IgD-negative memory B cell (primary cell): ENCODE results near the gene MAPT. TPM values are rescaled to one million over a fixed set of nuclear protein-coding genes. Genes with fewer than 3 reads are reported as not detected.

Experiments
- H3K27ac Mint-ChIP-seq, 3 donors: one replicate each; pipeline ENCODE4 v1.8.0; 2020 to 2022; ENCODE audit warnings: mild to moderate bottlenecking in 3 of 3, mixed read lengths in 3 of 3, moderate library complexity in 1 of 3
- H3K27me3 Mint-ChIP-seq: one replicate; pipeline ENCODE4 v1.8.0; 2021; ENCODE audit warnings: mixed read lengths
- H3K36me3 Mint-ChIP-seq: one replicate; pipeline ENCODE4 v1.8.0; 2020; ENCODE audit warnings: mild to moderate bottlenecking, mixed read lengths
- H3K4me1 Mint-ChIP-seq, 3 donors: one replicate each; pipeline ENCODE4 v1.8.0; 2020 to 2022; ENCODE audit warnings: mixed read lengths in 3 of 3, mild to moderate bottlenecking in 1 of 3
- H3K4me3 Mint-ChIP-seq, 4 donors: one replicate each; pipeline ENCODE4 v1.8.0; 2020 to 2022; ENCODE audit warnings: mild to moderate bottlenecking in 4 of 4, mixed read lengths in 4 of 4, moderate library complexity in 3 of 4
- H3K9me3 Mint-ChIP-seq, 3 donors: one replicate each; pipeline ENCODE4 v1.8.0; 2020 to 2021; ENCODE audit warnings: mixed read lengths in 3 of 3, mild to moderate bottlenecking in 1 of 3
- polyA plus RNA-seq: library from polyadenylated mRNA; unstranded; fragments of 300-500 nt; fragmentation: Illumina TruSeq; gene quantifications from one replicate; pipeline ENCODE4 v1.2.3, GENCODE V29; 2021

Gene MAPT
- polyA plus RNA-seq, 1 donor from 2014 or later, result not detected

- H3K27me3 Mint-ChIP-seq, result peaks cover 15% of the 10 kb centered on the region
- H3K36me3 Mint-ChIP-seq, result no peaks in the 10 kb centered on the region
- H3K9me3 Mint-ChIP-seq, result peaks cover 0 to 3% (median 0%) of the 10 kb centered on the region in 3 donors
- H3K27ac Mint-ChIP-seq, result no peak overlapping the region
- no peaks in the 10 kb centered on the region for H3K4me1 Mint-ChIP-seq
- no peak overlapping the region for H3K4me3 Mint-ChIP-seq
These were observed 73.0 kb downstream of the MAPT start for GRCh38 chr17:45967378-45967777.

- Mint-ChIP-seq H3K4me3 (no peak overlapping the region), H3K27ac (no peak overlapping the region), H3K27me3 (peaks cover 12% of the 10 kb centered on the region), H3K36me3 (no peaks in the 10 kb centered on the region), H3K9me3 (peaks cover 0 to 3% (median 0%) of the 10 kb centered on the region in 3 donors), H3K4me1 (no peaks in the 10 kb centered on the region)
These were observed 74.4 kb downstream of the MAPT start for GRCh38 chr17:45968732-45969131.

GRCh38 chr17:45969726-45970125, 75.4 kb downstream of the MAPT start:
- Mint-ChIP-seq H3K4me3 (no peak overlapping the region), H3K27ac (no peak overlapping the region), H3K27me3 (peaks cover 10% of the 10 kb centered on the region), H3K4me1 (peaks cover 0 to 6% (median 0%) of the 10 kb centered on the region in 3 donors), H3K9me3 (peaks cover 0 to 3% (median 0%) of the 10 kb centered on the region in 3 donors), H3K36me3 (no peaks in the 10 kb centered on the region)

DNA sequence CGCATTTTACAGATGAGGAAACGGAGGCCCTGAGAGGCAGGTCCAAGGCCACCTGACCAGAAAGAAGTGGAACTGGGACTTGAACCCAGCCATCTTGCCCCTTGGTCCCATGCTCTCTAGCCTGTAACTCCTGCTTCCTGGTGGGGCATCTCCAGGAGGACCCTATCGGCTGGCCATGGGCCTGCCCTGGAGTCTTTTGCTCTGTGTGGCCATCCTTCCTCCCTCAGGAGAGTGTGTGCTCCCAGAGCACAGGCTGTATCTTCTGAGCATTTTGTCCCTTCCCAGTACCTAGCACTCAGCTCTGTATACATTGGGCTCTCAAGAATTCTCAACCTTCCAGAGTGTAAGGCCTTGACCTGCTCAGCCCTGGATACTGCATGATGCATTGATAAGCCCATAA, 76.3 kb downstream of the MAPT start:
- peaks cover 9 to 16% (median 9%) of the 10 kb centered on the region in 3 donors for H3K4me1 Mint-ChIP-seq
- H3K36me3 Mint-ChIP-seq, result no peaks in the 10 kb centered on the region
- H3K27ac Mint-ChIP-seq, result no peak overlapping the region
- no peak overlapping the region for H3K4me3 Mint-ChIP-seq
- peaks cover 0 to 3% (median 0%) of the 10 kb centered on the region in 3 donors for H3K9me3 Mint-ChIP-seq
- H3K27me3 Mint-ChIP-seq, result peaks cover 8% of the 10 kb centered on the region

- Mint-ChIP-seq H3K9me3 (peaks cover 0 to 3% (median 0%) of the 10 kb centered on the region in 3 donors), H3K4me3 (no peak overlapping the region), H3K4me1 (peaks cover 14 to 21% (median 16%) of the 10 kb centered on the region in 3 donors), H3K27me3 (peaks cover 7% of the 10 kb centered on the region), H3K27ac (no peak overlapping the region), H3K36me3 (no peaks in the 10 kb centered on the region)
These were observed 77.4 kb downstream of the MAPT start for GRCh38 chr17:45971698-45972141.

GRCh38 chr17:45972531-45972930, 78.2 kb downstream of the MAPT start:
- Mint-ChIP-seq H3K36me3 (no peaks in the 10 kb centered on the region), H3K27ac (no peak overlapping the region)

DNA sequence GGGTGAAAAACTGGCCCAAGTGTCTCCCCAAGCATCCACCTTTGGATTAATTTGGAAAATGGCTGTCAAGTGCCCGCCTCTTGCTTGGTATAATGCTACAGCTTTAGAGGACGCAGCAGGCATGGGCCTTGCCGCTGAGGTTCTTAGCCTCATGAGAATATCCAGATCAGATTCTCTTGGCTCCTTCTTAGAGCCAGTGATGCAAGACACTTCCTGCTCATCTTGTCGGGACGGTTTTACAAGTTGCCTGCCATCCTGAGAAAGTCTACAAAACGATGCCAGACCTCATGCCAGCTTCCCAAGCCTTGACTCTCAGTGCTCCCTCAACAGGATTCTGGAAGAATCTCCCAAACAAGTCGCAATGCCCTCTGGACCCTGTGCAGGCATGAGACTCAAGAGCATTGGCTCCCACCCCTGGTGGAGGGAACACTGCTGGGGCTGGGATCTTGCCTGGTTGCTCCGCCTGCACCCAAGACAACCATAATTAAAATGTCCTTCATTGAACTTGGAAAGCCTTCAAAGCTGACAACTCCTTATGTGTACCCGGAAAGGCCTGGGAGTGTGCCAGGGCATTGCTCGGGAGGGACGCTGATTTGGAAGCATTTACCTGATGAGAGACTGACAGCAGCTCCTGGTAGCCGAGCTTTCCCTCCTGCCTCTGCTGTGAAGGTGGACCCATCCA, 78.9 kb downstream of the MAPT start:
- Mint-ChIP-seq H3K36me3 (no peaks in the 10 kb centered on the region), H3K27ac (peak overlapping the region in 1 of 3 donors; percentile 46), H3K27me3 (peaks cover 1% of the 10 kb centered on the region), H3K9me3 (peaks cover 0 to 3% (median 0%) of the 10 kb centered on the region in 3 donors), H3K4me3 (no peak overlapping the region), H3K4me1 (peaks cover 14 to 21% (median 16%) of the 10 kb centered on the region in 3 donors)

More at GRCh38 chr17:45972531-45972930, 78.2 kb downstream of the MAPT start:
- no peak overlapping the region for H3K4me3 Mint-ChIP-seq
- peaks cover 0 to 3% (median 0%) of the 10 kb centered on the region in 3 donors for H3K9me3 Mint-ChIP-seq
- H3K4me1 Mint-ChIP-seq, result peaks cover 14 to 21% (median 16%) of the 10 kb centered on the region in 3 donors
- peaks cover 6% of the 10 kb centered on the region for H3K27me3 Mint-ChIP-seq

- H3K27me3 Mint-ChIP-seq, result peaks cover 1% of the 10 kb centered on the region
- no peak overlapping the region for H3K27ac Mint-ChIP-seq
- H3K4me3 Mint-ChIP-seq, result no peak overlapping the region
- peaks cover 14 to 21% (median 16%) of the 10 kb centered on the region in 3 donors for H3K4me1 Mint-ChIP-seq
- H3K36me3 Mint-ChIP-seq, result no peaks in the 10 kb centered on the region
- H3K9me3 Mint-ChIP-seq, result peaks cover 0 to 3% (median 0%) of the 10 kb centered on the region in 3 donors
These were observed 79.8 kb downstream of the MAPT start for GRCh38 chr17:45973946-45974859.

GRCh38 chr17:45974916-45975630, 80.7 kb downstream of the MAPT start:
- H3K9me3 Mint-ChIP-seq, result no peaks in the 10 kb centered on the region
- peak overlapping the region; percentile 10 to 88 (median 60) for H3K4me3 Mint-ChIP-seq
- peaks cover 14 to 21% (median 16%) of the 10 kb centered on the region in 3 donors for H3K4me1 Mint-ChIP-seq
- peaks cover 1% of the 10 kb centered on the region for H3K27me3 Mint-ChIP-seq
- peaks cover 3% of the 10 kb centered on the region for H3K36me3 Mint-ChIP-seq
- peak overlapping the region; percentile 31 to 64 (median 63) for H3K27ac Mint-ChIP-seq

GRCh38 chr17:45975640-45976295, 81.4 kb downstream of the MAPT start:
- Mint-ChIP-seq H3K27me3 (peaks cover 1% of the 10 kb centered on the region), H3K4me1 (peaks cover 14 to 21% (median 16%) of the 10 kb centered on the region in 3 donors), H3K36me3 (peaks cover 3% of the 10 kb centered on the region), H3K9me3 (no peaks in the 10 kb centered on the region), H3K4me3 (peak overlapping the region; percentile 10 to 88 (median 60)), H3K27ac (peak overlapping the region; percentile 23 to 63 (median 31))

DNA sequence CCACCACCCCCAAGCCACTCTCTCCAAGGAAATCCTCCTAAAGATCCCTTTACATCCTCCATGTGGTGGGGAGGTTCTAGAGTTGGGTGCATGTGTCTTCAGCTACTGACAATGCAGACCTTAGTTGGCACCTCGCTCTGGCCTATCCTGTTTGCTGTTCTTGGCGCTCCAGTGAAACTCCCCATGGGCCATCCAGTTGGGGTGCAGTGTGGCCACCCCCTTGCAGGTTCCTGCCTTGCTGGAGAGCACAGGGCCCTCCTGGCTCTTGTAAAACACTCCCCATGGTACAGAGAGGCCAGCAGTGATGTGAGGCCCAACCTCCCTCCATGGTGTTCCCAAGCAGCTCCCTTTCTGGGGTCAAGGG, 82.0 kb downstream of the MAPT start:
- H3K27me3 Mint-ChIP-seq, result peaks cover 1% of the 10 kb centered on the region
- peak overlapping the region in 1 of 3 donors; percentile 23 for H3K27ac Mint-ChIP-seq
- peaks cover 3% of the 10 kb centered on the region for H3K36me3 Mint-ChIP-seq
- peaks cover 14 to 21% (median 16%) of the 10 kb centered on the region in 3 donors for H3K4me1 Mint-ChIP-seq
- H3K9me3 Mint-ChIP-seq, result no peaks in the 10 kb centered on the region
- H3K4me3 Mint-ChIP-seq, result peak overlapping the region in 1 of 4 donors; percentile 73

DNA sequence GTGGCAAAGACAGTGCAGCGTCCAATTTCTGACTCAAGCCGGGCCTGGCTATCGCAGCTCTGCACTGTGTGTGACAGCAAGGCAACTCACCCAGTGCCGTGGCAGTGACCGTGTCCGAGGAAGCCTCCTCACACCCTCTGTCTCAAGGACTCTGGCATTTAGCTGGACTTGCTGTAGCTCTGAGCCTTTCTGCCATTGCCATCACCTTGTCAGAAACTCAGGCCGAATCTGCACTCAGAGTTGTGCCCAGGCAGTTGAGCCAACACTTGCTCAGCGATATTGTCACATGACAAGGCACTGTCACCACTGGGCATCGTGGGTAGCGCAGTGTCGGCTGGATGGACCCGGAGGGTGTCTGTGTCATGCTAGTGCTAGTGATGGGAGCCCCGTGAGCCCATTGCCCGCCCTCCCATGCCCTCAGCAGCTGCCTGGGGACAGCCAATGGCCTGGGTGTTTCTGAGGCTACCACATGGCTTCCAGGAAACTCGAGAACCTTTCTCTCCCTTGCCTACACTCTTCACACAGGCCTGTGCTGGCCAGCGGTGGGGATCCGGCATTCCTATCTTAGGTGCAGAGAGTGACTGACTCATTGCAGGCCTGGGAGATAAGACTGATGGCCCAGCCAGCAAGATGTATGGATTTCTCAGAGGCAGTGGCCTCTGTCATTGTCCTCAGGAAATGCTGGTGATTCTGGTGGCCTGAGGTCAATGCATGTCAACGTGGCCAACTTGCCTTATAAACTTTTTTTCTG, 82.6 kb downstream of the MAPT start:
- H3K36me3 Mint-ChIP-seq, result peaks cover 3% of the 10 kb centered on the region
- peak overlapping the region in 1 of 3 donors; percentile 9 for H3K27ac Mint-ChIP-seq
- H3K27me3 Mint-ChIP-seq, result peaks cover 1% of the 10 kb centered on the region
- peaks cover 14 to 21% (median 16%) of the 10 kb centered on the region in 3 donors for H3K4me1 Mint-ChIP-seq
- H3K4me3 Mint-ChIP-seq, result no peak overlapping the region
- no peaks in the 10 kb centered on the region for H3K9me3 Mint-ChIP-seq

DNA sequence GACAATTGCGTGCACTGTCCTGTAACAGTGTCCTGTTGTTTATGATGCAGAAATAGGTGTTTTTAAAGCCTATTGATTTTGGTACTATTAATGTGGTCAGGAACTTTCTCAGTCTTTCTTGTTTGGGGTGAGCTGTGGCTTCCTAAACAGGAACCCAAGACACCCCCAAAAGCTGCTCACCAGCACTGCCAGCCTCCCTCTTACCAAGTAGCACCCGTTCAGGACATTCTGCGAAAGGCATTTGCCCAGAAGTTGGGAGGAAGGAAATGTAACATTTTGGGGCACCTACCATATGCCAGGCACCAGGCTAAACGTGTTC, 83.1 kb downstream of the MAPT start:
- H3K4me3 Mint-ChIP-seq, result peak overlapping the region in 1 of 4 donors; percentile 22
- H3K9me3 Mint-ChIP-seq, result no peaks in the 10 kb centered on the region
- peaks cover 1% of the 10 kb centered on the region for H3K27me3 Mint-ChIP-seq
- peaks cover 14 to 21% (median 16%) of the 10 kb centered on the region in 3 donors for H3K4me1 Mint-ChIP-seq
- H3K36me3 Mint-ChIP-seq, result peaks cover 3% of the 10 kb centered on the region
- no peak overlapping the region for H3K27ac Mint-ChIP-seq
